HS-27A (cell line): ENCODE data around the gene TOX4.
"Not testable (repeated sequence)": the region's sequence is repeated elsewhere in the genome, so short reads cannot be mapped to it uniquely, and the experiment has no call there.

Experiments used
- DNase-seq: peaks from one replicate; pipeline ENCODE4 v3.0.0-alpha.2; 2012; ENCODE audit warnings: low read depth, missing footprints

Gene TOX4

GRCh38 chr14:21476925-21477681 is at the start of gene TOX4, which contains the start of gene RAB2B:
Gene TOX4 (plus strand): TSS chr14:21477195. CDS start chr14:21477279, 84 bp downstream.
Gene RAB2B (minus strand): TSS chr14:21476959. CDS start chr14:21476872, 87 bp downstream.
- peak; percentile 96 for DNase-seq

- DNase-seq: peak; percentile 11
These were observed 48.1 kb upstream of the TOX4 start for GRCh38 chr14:21428930-21429329.

GRCh38 chr14:21431126-21431525 is 45.9 kb upstream of the TOX4 start:
- DNase-seq: no peak

DNA sequence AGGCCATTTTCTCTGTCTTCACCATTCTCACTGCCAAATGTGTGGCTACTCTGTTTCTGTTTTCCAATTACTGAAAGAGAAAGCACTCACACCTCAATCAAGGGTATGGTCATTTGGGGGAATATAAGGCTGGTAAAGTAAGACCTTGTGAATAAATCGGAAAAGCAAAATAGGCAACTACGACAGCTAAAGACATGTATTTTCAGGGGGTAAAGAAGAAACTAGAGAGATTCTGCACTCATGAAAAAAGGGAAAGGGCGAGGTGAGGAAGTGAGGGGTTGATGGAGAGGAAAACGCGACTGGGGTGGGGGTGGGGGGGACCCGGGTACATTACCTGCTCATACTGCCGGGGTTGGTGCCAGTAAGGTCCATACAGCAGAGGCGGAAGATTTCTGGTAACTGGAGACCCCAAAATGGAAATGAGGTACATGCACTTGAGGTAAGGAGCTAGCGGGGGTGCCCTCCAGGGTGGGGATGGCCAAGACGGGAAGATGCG is 40.4 kb upstream of the TOX4 start:
- DNase-seq: no peak

DNA sequence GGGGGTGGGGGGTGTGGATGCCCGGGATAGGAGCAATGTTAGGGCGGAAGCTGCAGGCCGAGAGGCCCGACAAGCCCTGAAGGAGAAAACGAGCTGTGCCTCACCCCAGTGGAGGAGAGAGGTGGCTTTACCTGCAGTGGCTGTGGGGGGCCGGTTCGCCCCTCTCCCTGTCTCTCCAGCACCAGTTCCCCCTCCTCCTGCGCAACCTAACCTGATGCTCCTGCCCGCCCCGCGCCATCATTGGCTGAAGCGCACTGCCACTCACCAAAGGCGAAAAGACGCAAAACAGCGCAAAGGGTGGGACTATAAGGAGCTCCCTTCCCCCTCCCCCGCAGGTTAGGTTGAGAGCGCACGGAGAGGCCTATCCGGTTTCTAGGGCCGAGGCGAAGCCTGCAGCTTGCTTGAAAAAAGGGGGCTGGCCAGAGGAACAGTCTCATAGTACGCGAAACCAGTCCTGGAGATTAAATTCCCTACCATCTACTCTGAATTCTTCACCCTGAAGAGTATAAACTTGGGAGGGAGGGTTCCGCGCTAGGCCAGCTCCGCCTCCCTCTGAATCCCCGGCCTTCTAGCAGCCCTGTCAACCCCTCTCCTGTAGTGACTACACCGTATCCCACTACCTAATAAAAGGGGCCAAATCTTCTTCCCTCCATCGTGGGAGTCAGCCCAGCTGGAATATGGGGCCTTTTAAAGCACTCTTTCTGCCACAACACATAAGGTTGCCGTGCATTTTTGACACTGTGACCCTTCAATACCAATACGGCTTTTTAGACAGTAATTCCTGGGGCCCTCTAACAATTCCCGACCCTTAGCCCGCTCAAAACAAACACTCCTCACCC is 39.7 kb upstream of the TOX4 start:
- peak; percentile 99 for DNase-seq

DNA sequence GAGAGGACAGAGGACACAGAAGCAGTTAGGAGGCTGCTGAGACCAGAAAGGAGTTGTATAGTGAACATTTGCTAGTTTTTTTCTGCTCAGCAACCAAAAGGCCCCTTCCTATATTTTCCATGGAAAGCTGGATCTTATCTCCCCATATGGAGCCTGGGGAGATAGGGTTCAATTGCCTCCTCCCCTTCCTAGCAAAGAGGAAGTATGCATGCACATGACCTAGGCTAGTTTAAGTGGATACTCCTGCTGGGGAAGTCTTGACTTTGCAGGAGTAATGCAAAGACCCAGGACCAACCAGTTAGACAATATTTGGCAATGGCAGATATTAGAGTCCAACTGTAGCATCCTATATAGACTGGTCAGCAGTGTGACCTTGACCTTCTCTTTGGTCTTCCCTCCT is 36.1 kb upstream of the TOX4 start:
- no peak for DNase-seq

GRCh38 chr14:21442657-21443056 is 34.3 kb upstream of the TOX4 start:
- DNase-seq: not testable (repeated sequence)

DNA sequence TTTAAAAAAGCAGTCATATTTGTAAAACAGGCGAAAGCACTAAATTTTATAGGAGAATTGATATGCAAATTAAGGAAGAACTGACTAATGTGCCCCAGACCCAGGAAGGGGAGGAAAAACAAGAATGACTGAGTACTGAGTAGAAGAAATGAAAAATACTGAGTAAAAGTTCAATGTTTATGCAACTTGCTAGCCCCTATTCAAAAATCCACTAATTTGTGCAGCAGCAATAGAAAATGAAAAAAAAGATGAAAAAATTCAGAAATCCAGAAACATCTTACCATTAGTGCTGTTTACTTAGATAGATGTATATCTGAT is 27.1 kb upstream of the TOX4 start:
- no peak for DNase-seq

GRCh38 chr14:21454843-21455544 is 22.0 kb upstream of the TOX4 start:
- no peak for DNase-seq

DNA sequence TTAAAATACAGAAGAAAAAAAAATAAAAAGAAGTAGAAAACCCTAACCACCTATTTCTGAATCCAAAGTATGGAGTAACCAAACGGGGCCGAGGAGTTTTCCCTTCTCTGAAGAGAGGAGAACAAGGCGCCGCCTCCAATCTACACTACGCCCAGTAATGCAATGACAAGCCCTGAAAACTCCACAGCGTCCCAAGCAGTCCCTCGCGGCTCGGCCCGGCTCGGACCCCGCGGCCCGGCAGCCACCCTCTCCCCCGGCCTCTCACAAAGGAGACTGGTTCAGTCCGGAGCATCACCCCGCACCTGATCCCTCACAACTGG is 21.4 kb upstream of the TOX4 start:
- no peak for DNase-seq

- peak; percentile 99 for DNase-seq
These were observed 20.9 kb upstream of the TOX4 start, which contains the start of gene CHD8 for GRCh38 chr14:21455912-21456667. Gene CHD8 (minus strand): TSS chr14:21456123. CDS start chr14:21431643, 24,480 bp downstream.

GRCh38 chr14:21467616-21468015 is 9.4 kb upstream of the TOX4 start:
- DNase-seq: peak; percentile 45

DNA sequence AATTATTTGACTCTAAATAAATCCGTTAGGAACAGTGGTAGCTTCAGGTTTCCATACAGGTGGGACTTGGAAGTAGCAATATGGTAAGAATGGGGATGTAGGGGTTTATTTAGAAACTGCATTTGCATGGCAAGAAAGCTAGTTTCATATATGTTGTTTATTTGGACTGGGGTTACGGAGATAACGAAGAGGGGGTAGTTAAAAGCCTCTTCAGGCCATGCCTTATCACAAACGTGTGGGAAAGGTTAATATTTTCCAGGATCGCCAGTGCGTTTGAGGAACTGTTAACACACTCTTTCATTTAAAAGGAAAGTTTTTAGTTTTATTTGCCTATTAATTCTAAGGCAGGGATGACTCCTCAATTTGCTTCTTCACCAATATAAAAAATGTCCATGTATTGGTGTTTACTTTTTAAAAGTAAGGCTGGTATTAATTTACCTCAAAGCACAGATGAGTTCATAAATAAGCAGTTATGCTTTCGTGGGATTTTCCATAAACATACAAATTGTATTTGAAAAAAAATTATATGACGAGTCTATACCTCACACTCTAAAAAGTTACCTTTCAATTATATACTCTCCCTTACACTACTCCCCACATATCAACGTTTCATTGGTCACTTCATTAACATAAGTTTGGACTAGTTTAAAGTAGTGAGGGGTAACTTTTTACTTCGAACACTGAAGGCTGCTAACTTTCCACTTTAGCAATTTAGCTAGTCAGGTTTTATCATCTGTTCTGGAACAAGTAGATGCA is 1.1 kb upstream of the TOX4 start:
- DNase-seq: no peak

DNA sequence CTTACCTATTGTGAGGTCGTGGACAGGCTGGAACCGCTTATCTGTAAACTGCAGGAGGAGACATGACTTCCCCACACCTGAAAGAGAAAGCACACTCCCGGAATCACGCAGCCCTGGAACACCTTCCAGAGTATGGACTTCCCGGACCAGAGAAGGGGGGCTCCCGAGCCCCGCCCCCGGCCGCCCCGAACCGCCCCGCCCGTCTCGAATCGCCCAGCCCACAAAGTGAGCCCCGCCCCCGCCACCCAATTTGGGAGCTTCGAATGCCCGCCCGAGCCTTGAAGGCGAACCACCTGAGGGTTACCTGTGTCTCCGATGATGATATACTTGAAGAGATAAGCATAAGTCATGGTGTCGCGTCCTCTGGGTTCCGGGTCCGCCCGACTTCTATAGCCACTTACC is 471 bp upstream of the TOX4 start:
- no peak for DNase-seq

- peak; percentile 33 for DNase-seq
These were observed 9.7 kb downstream of the TOX4 start for GRCh38 chr14:21486640-21487087.

GRCh38 chr14:21494902-21495762 is 18.1 kb downstream of the TOX4 start:
- no peak for DNase-seq

DNA sequence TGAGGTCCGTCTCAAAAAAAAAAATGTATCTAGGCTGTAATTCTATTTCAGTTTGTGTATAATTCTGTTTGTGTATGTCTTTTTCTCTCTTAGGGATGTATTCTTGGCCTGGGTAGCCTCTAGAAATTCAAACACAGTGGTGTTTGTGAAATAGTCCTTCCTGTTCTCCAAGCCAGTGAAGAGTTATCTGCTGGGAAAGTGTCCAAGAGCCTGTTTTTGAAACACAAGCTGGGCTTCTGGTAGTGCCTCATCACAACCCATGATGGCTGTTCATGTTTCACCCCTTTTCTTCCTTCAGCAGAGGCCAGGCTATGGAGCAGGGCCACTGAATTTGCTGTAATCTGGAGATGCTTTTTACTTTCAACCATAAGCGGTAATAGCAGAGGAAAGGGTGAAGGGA is 19.5 kb downstream of the TOX4 start:
- DNase-seq: no peak

- DNase-seq: no peak
These were observed 21.8 kb downstream of the TOX4 start for GRCh38 chr14:21498540-21499526.

DNA sequence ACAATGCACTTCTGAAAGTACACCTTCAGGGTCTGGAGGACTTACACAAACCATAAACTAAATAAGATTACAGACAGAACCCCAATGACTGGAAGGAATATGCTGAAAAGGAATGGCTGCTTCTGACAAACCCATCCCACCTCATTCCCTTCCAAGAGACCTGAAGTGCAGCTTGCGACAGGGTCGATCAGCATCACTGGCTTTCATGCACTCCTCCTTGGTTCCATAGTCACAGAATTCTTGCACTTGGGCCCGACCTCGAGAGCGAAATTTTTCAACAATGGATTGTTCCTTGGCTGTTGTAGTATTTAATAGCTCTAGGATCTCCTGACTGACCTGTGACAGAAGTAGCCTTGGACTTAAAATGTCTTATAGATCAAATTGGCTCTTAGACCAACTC is 24.6 kb downstream of the TOX4 start:
- DNase-seq: no peak
